Effector memory CD4-positive, alpha-beta T cell (primary cell): ENCODE measurements around the gene P2RX2.

Experiments used
- DNase-seq, 3 donors: peaks; one replicate each; pipeline ENCODE4 v3.0.0-alpha.2; 2020
- H3K27ac ChIP-seq: 2 replicates; pipeline ENCODE4 v1.7.0; 2013; ENCODE audit warnings: mild to moderate bottlenecking, low read length, moderate library complexity; ENCODE audit not compliant: insufficient read depth, poor library complexity, severe bottlenecking
- H3K27me3 ChIP-seq: replicated peaks from 2 replicates; pipeline ENCODE4 v1.7.0; 2013; ENCODE audit warnings: mild to moderate bottlenecking, low read length; ENCODE audit not compliant: insufficient read depth, control insufficient read depth, poor library complexity, severe bottlenecking
- H3K36me3 ChIP-seq: 2 replicates; pipeline ENCODE4 v1.7.0; 2013; ENCODE audit warnings: mild to moderate bottlenecking, low read length, moderate library complexity; ENCODE audit not compliant: control insufficient read depth, insufficient read depth
- H3K4me1 ChIP-seq: 2 replicates; pipeline ENCODE4 v1.7.0; 2013; ENCODE audit warnings: low read length, mild to moderate bottlenecking; ENCODE audit not compliant: control insufficient read depth, insufficient read depth, poor library complexity, severe bottlenecking
- H3K4me3 ChIP-seq: 2 replicates; pipeline ENCODE4 v1.7.0; 2013; ENCODE audit warnings: low read length, low read depth, mild to moderate bottlenecking; ENCODE audit not compliant: insufficient read depth, poor library complexity, severe bottlenecking
- H3K9me3 ChIP-seq: 2 replicates; pipeline ENCODE4 v1.7.0; 2013; ENCODE audit warnings: mild to moderate bottlenecking, low read length, moderate library complexity; ENCODE audit not compliant: control insufficient read depth

P2RX2 gene

GRCh38 chr12:132646850-132647249 is 28.3 kb downstream of the P2RX2 start:
- no peak overlapping the region for H3K4me3 ChIP-seq
- H3K36me3 ChIP-seq = peaks cover 33% of the 10 kb centered on the region
- no peaks in the 10 kb centered on the region for H3K27me3 ChIP-seq
- H3K9me3 ChIP-seq = no peaks in the 10 kb centered on the region
- DNase-seq = no peak
- H3K27ac ChIP-seq = no peak overlapping the region
- no peaks in the 10 kb centered on the region for H3K4me1 ChIP-seq

DNA sequence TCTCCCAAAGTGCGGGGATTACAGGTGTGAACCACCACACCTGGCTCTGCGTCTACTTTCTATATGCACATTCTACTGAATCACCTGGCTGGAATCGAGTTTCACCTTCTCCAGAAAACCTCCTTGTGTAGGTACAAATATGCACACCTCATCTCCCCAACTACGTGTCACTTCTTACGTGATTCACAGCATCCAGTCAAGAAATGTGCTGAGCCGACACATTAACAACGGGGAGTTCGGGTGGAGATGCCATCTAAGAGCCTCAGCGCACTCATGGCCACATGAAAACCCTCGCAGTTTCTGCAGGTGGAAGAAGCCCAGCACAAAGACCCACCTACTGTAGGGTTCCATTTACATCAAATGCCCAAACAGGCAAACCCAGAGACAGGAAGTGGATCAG is 29.3 kb downstream of the P2RX2 start:
- Histone ChIP-seq H3K4me1 (no peaks in the 10 kb centered on the region), H3K27me3 (no peaks in the 10 kb centered on the region), H3K4me3 (no peak overlapping the region), H3K9me3 (no peaks in the 10 kb centered on the region), H3K27ac (no peak overlapping the region), H3K36me3 (peaks cover 27% of the 10 kb centered on the region)
- DNase-seq = no peak

GRCh38 chr12:132648616-132649225 is 30.1 kb downstream of the P2RX2 start:
- DNase-seq = no peak
- Histone ChIP-seq H3K9me3 (no peaks in the 10 kb centered on the region), H3K4me3 (no peak overlapping the region), H3K4me1 (no peaks in the 10 kb centered on the region), H3K27ac (no peak overlapping the region), H3K36me3 (peaks cover 22% of the 10 kb centered on the region), H3K27me3 (no peaks in the 10 kb centered on the region)

DNA sequence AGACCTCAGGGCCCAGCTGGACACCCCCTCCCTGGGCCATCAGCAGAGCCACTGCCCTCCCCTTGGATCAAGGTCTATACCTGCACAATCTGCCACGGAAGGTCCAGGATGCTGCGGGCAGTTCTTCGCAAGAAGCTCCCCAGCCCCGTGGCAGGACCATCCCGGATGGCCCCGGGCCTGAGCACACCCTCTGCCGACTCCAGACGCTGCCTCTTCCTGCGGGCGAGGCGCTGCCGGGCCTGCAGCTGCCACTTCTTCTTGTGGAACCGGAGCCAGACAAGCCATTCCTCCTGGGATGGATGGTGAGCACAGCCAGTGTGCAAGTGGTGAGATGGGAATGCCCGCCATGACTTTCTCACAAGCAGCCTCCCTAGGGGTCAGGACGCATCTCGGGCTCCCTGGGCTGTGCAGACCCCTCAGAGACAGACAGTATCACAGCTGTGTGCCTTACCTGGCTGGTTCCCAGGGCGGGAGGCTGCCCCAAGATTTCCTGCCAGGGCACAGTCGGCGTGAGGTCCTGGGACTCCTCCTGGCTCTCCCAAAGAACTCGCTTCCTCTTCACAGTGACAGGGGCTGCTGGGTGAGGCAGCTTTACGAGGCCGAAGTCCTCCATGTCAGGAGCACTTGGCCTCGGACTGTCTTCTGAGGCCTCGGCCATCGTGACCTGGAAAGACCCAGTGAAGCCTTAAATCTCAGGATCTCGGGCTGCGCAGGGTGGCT is 30.8 kb downstream of the P2RX2 start:
- no peak overlapping the region for H3K27ac ChIP-seq
- DNase-seq = no peak
- no peaks in the 10 kb centered on the region for H3K9me3 ChIP-seq
- no peak overlapping the region for H3K4me3 ChIP-seq
- H3K36me3 ChIP-seq = peaks cover 24% of the 10 kb centered on the region
- no peaks in the 10 kb centered on the region for H3K4me1 ChIP-seq
- no peaks in the 10 kb centered on the region for H3K27me3 ChIP-seq

DNA sequence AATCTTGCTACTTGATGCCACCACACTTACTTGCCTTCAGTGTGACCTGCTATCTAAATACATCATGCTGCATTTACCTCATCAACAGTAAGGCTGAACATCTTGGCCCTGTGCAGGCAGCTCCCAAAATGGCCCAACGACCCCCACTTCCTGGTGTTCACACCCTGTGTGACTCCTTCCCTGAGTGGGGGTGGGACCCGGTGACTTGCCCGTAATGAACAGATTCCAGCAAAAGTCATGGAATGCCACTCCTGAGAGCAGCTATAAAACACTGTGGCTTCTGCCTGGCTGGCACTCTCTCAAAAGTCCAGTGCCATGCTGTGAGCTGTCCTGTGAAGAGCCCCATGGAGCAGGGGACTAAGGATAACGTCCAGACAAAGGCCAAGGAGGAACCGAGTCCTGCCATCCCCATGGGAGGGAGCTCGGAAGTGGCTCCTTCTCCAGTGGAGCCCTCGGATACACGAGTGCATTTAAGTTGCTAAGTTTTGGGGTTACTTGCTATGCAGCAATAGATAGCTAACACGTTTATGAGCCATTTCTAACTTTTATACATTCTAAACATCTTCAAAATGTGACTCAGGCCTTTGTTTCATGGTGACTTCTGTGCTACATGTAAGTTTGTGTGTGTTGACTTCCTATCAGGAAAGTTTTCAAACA is 33.0 kb downstream of the P2RX2 start:
- DNase-seq = no peak
- no peaks in the 10 kb centered on the region for H3K9me3 ChIP-seq
- no peaks in the 10 kb centered on the region for H3K27me3 ChIP-seq
- no peak overlapping the region for H3K27ac ChIP-seq
- H3K36me3 ChIP-seq = peaks cover 29% of the 10 kb centered on the region
- no peaks in the 10 kb centered on the region for H3K4me1 ChIP-seq
- H3K4me3 ChIP-seq = no peak overlapping the region

GRCh38 chr12:132653567-132654290 is 35.2 kb downstream of the P2RX2 start:
- Histone ChIP-seq H3K27ac (no peak overlapping the region), H3K4me3 (no peak overlapping the region), H3K36me3 (peaks cover 43% of the 10 kb centered on the region), H3K4me1 (no peaks in the 10 kb centered on the region), H3K27me3 (no peaks in the 10 kb centered on the region), H3K9me3 (no peaks in the 10 kb centered on the region)
- no peak for DNase-seq

DNA sequence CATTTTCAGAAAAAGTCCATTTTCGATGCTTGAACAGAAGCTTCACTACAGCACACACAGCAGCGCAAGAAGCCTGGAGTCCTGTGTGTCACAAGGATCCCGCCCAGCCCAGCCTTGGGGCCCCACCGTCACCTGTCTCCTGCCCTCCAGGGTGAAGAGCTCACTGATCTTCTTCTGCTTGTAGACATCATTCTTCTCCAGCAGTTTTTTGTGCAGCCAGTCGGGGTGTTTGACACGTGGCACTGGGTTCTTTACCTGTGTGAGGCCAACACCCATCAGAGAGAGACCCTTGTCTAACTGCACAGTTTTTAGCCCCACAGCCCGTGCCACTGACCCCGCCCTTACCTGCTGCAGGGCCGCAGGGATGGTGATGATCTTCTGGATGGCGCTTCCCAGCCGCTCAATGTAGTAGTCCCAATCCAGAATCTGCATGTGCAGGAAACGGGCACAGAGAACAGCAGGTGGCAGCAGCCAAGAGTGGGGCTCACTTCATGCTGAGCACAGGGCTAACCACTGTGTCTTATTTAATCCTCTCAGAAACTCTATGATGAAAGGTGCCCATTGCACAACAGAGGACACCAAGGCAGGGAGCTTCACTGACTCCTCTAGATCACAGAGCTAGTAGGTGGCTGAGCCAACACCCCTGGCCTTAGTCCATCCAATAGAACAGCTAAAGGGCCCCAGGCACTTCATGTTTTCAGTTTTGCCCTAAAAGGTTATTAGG is 38.6 kb downstream of the P2RX2 start:
- H3K4me1 ChIP-seq = no peaks in the 10 kb centered on the region
- no peaks in the 10 kb centered on the region for H3K27me3 ChIP-seq
- DNase-seq = no peak
- no peaks in the 10 kb centered on the region for H3K9me3 ChIP-seq
- H3K4me3 ChIP-seq = no peak overlapping the region
- H3K36me3 ChIP-seq = peaks cover 64% of the 10 kb centered on the region
- no peak overlapping the region for H3K27ac ChIP-seq

GRCh38 chr12:132658149-132658894 is 39.7 kb downstream of the P2RX2 start:
- Histone ChIP-seq H3K4me3 (no peak overlapping the region), H3K27me3 (no peaks in the 10 kb centered on the region), H3K27ac (no peak overlapping the region), H3K4me1 (no peaks in the 10 kb centered on the region), H3K9me3 (no peaks in the 10 kb centered on the region), H3K36me3 (peaks cover 58% of the 10 kb centered on the region)
- DNase-seq = no peak

DNA sequence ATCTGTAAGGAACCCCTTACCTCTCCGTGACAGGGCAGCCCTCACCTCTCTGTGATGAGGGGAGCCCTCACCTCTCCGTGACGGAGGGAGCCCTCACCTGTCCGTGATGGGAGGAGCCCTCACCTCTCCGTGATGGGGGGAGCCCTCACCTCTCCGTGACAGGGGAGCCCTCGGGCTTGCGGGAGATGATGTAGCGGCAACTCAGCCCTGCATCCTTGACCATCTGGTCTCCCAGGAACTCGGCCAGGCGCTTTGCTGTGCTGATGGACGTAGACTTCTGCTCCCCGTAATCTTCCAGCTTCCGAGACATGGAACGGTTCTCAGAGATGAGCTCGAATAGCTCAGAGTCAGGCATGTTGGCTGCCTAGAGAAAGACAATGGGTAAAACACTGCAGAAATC is 40.6 kb downstream of the P2RX2 start:
- H3K9me3 ChIP-seq = no peaks in the 10 kb centered on the region
- peaks cover 63% of the 10 kb centered on the region for H3K36me3 ChIP-seq
- H3K27ac ChIP-seq = no peak overlapping the region
- no peaks in the 10 kb centered on the region for H3K27me3 ChIP-seq
- H3K4me1 ChIP-seq = no peaks in the 10 kb centered on the region
- no peak for DNase-seq
- no peak overlapping the region for H3K4me3 ChIP-seq
